CD8-positive, alpha-beta memory T cell (primary cell): Measurements from ENCODE around the gene C1orf174. TPM values are rescaled to one million over a fixed set of nuclear protein-coding genes. Genes with fewer than 3 reads are reported as not detected.
A peak's percentile ranks its signal among the peaks of the same experiment; 100 is the strongest.

Source experiments
- CTCF ChIA-PET: fragments of 350-600 bp; sonication (Branson Sonifier 250); formaldehyde crosslinking; loops from one replicate; lab custom pipeline; 2021; ENCODE audit warnings: antibody characterized with exemption; lab: Charles Lee
- POLR2A ChIA-PET: fragments of 350-600 bp; sonication (Branson Sonifier 250); formaldehyde crosslinking; loops from one replicate; lab custom pipeline; 2021; ENCODE audit warnings: antibody characterized with exemption; lab: Charles Lee
- DNase-seq, 5 donors: peaks; one replicate each; pipeline versions ENCODE4 v3.0.0 to v3.0.0-alpha.2; 2020 to 2022; ENCODE audit warnings: mixed read lengths in 1 of 5
- H3K27ac ChIP-seq: one replicate; pipeline ENCODE4 v1.7.0; 2013; ENCODE audit warnings: low read depth, mild to moderate bottlenecking, low read length, moderate library complexity
- H3K27me3 ChIP-seq: 2 replicates; pipeline ENCODE4 v1.7.0; 2013; ENCODE audit warnings: low read length, mild to moderate bottlenecking; ENCODE audit not compliant: insufficient read depth, poor library complexity, severe bottlenecking
- H3K36me3 ChIP-seq: 2 replicates; pipeline ENCODE4 v1.7.0; 2013; ENCODE audit warnings: mild to moderate bottlenecking, low read length, moderate library complexity; ENCODE audit not compliant: insufficient read depth
- H3K4me1 ChIP-seq: 2 replicates; pipeline ENCODE4 v1.7.0; 2013; ENCODE audit warnings: mild to moderate bottlenecking, low read length, moderate library complexity; ENCODE audit not compliant: insufficient read depth
- H3K4me3 ChIP-seq: 2 replicates; pipeline ENCODE4 v1.7.0; 2013; ENCODE audit warnings: mild to moderate bottlenecking, low read length
- H3K9me3 ChIP-seq: 2 replicates; pipeline ENCODE4 v1.7.0; 2013; ENCODE audit warnings: mild to moderate bottlenecking, low read length
- H3K27ac Mint-ChIP-seq, 8 donors: one replicate each; pipeline ENCODE4 v1.8.0; 2020 to 2021; ENCODE audit warnings: mixed read lengths in 8 of 8, mild to moderate bottlenecking in 6 of 8, inconsistent platforms in 3 of 8, moderate library complexity in 3 of 8
- H3K27me3 Mint-ChIP-seq, 2 donors: one replicate each; pipeline ENCODE4 v1.8.0; 2020 to 2021; ENCODE audit warnings: mixed read lengths in 2 of 2, mild to moderate bottlenecking in 1 of 2, moderate library complexity in 1 of 2
- H3K36me3 Mint-ChIP-seq, 3 donors: one replicate each; pipeline ENCODE4 v1.8.0; 2020 to 2021; ENCODE audit warnings: mixed read lengths in 3 of 3, inconsistent platforms in 1 of 3, mild to moderate bottlenecking in 1 of 3
- H3K4me1 Mint-ChIP-seq, 3 donors: one replicate each; pipeline ENCODE4 v1.8.0; 2020 to 2021; ENCODE audit warnings: mixed read lengths in 3 of 3, inconsistent platforms in 1 of 3, mild to moderate bottlenecking in 1 of 3
- H3K4me3 Mint-ChIP-seq, 7 donors: one replicate each; pipeline ENCODE4 v1.8.0; 2020 to 2021; ENCODE audit warnings: mixed read lengths in 7 of 7, mild to moderate bottlenecking in 6 of 7, moderate library complexity in 4 of 7, inconsistent platforms in 2 of 7
- H3K9me3 Mint-ChIP-seq, 5 donors: one replicate each; pipeline ENCODE4 v1.8.0; 2020 to 2022; ENCODE audit warnings: mixed read lengths in 5 of 5, mild to moderate bottlenecking in 3 of 5, moderate library complexity in 2 of 5, inconsistent platforms in 1 of 5
- polyA plus RNA-seq: library from polyadenylated mRNA; unstranded; fragments of 300-500 nt; fragmentation: Illumina TruSeq; gene quantifications from one replicate; pipeline ENCODE4 v1.2.3, GENCODE V29; 2021
- total RNA-seq, 2 experiments: library from RNA; stranded (reverse); gene quantifications; one replicate each; pipeline ENCODE4 v1.2.3, GENCODE V29; 2021

Gene C1orf174
- total and polyA plus RNA-seq, 3 experiments from 2014 or later = 31.1 to 51.8 (median 49.7) TPM

GRCh38 chr1:3930301-3931006, 30.4 kb upstream of the C1orf174 start:
- H3K36me3 Mint-ChIP-seq = peaks cover 0 to 2% (median 0%) of the 10 kb centered on the region in 3 donors
- no peaks in the 10 kb centered on the region for H3K9me3 ChIP-seq
- no peak overlapping the region for H3K4me3 Mint-ChIP-seq

GRCh38 chr1:3929126-3929525, 29.1 kb upstream of the C1orf174 start:
- Histone ChIP-seq H3K9me3 (no peaks in the 10 kb centered on the region), H3K27me3 (no peaks in the 10 kb centered on the region), H3K4me1 (no peaks in the 10 kb centered on the region), H3K4me3 (no peak overlapping the region), H3K36me3 (no peaks in the 10 kb centered on the region), H3K27ac (no peak overlapping the region)
- Mint-ChIP-seq H3K4me3 (no peak overlapping the region), H3K4me1 (peaks cover 0 to 2% (median 0%) of the 10 kb centered on the region in 3 donors), H3K27me3 (peaks cover 2 to 20% of the 10 kb centered on the region in 2 donors), H3K36me3 (no peaks in the 10 kb centered on the region), H3K9me3 (peaks cover 0 to 2% (median 0%) of the 10 kb centered on the region in 5 donors), H3K27ac (peak overlapping the region in 2 of 8 donors; percentile 23 to 70)
- ChIA-PET POLR2A (no interaction called here), CTCF (no interaction called here)
- no peak for DNase-seq

More at GRCh38 chr1:3930301-3931006, 30.4 kb upstream of the C1orf174 start:
- ChIA-PET POLR2A (no interaction called here), CTCF (no interaction called here)
- H3K27ac Mint-ChIP-seq = peak overlapping the region in 4 of 8 donors; percentile 2 to 44 (median 17)
- DNase-seq = no peak
- H3K4me3 ChIP-seq = no peak overlapping the region
- peaks cover 0 to 2% (median 0%) of the 10 kb centered on the region in 5 donors for H3K9me3 Mint-ChIP-seq
- H3K4me1 Mint-ChIP-seq = peaks cover 0 to 2% (median 0%) of the 10 kb centered on the region in 3 donors
- H3K27me3 Mint-ChIP-seq = peaks cover 4 to 29% of the 10 kb centered on the region in 2 donors
- no peaks in the 10 kb centered on the region for H3K4me1 ChIP-seq
- no peaks in the 10 kb centered on the region for H3K27me3 ChIP-seq
- H3K27ac ChIP-seq = no peak overlapping the region
- no peaks in the 10 kb centered on the region for H3K36me3 ChIP-seq

- no peaks in the 10 kb centered on the region for H3K27me3 ChIP-seq
- Mint-ChIP-seq H3K27ac (peak overlapping the region in 1 of 8 donors; percentile 67), H3K9me3 (peaks cover 0 to 2% (median 0%) of the 10 kb centered on the region in 5 donors), H3K27me3 (peaks cover 2 to 17% of the 10 kb centered on the region in 2 donors), H3K36me3 (no peaks in the 10 kb centered on the region), H3K4me1 (peaks cover 0 to 2% (median 0%) of the 10 kb centered on the region in 3 donors), H3K4me3 (no peak overlapping the region)
- ChIA-PET POLR2A (no interaction called here), CTCF (interaction anchor here (0.9 kb wide), 1 partner anchor 17 kb away, joined by 3 read pairs; no protein-coding TSS in a partner anchor)
- peak in 1 of 5 donors; percentile 3 for DNase-seq
- no peak overlapping the region for H3K4me3 ChIP-seq
- H3K4me1 ChIP-seq = no peaks in the 10 kb centered on the region
- H3K36me3 ChIP-seq = no peaks in the 10 kb centered on the region
- no peaks in the 10 kb centered on the region for H3K9me3 ChIP-seq
- H3K27ac ChIP-seq = no peak overlapping the region
These were observed 28.5 kb upstream of the C1orf174 start for GRCh38 chr1:3928586-3928985.

- Histone ChIP-seq H3K27ac (no peak overlapping the region), H3K4me3 (no peak overlapping the region), H3K4me1 (no peaks in the 10 kb centered on the region), H3K9me3 (no peaks in the 10 kb centered on the region), H3K36me3 (no peaks in the 10 kb centered on the region), H3K27me3 (no peaks in the 10 kb centered on the region)
- ChIA-PET POLR2A (no interaction called here), CTCF (no interaction called here)
- no peak for DNase-seq
- Mint-ChIP-seq H3K9me3 (peaks cover 0 to 2% (median 0%) of the 10 kb centered on the region in 5 donors), H3K4me1 (peaks cover 4 to 9% (median 9%) of the 10 kb centered on the region in 3 donors), H3K36me3 (no peaks in the 10 kb centered on the region), H3K27ac (no peak overlapping the region), H3K4me3 (no peak overlapping the region), H3K27me3 (peaks cover 2 to 16% of the 10 kb centered on the region in 2 donors)
These were observed 26.9 kb upstream of the C1orf174 start for GRCh38 chr1:3926956-3927355.

- peak in 1 of 5 donors; percentile 28 for DNase-seq
- peaks cover 4 to 22% of the 10 kb centered on the region in 2 donors for H3K27me3 Mint-ChIP-seq
- Histone ChIP-seq H3K9me3 (no peaks in the 10 kb centered on the region), H3K27me3 (no peaks in the 10 kb centered on the region), H3K4me1 (no peaks in the 10 kb centered on the region), H3K27ac (no peak overlapping the region), H3K4me3 (no peak overlapping the region), H3K36me3 (no peaks in the 10 kb centered on the region)
- peaks cover 4 to 13% (median 12%) of the 10 kb centered on the region in 3 donors for H3K4me1 Mint-ChIP-seq
- POLR2A ChIA-PET = no interaction called here
- H3K36me3 Mint-ChIP-seq = peaks cover 0 to 1% (median 0%) of the 10 kb centered on the region in 3 donors
- H3K27ac Mint-ChIP-seq = no peak overlapping the region
- no peak overlapping the region for H3K4me3 Mint-ChIP-seq
- peaks cover 0 to 2% (median 0%) of the 10 kb centered on the region in 5 donors for H3K9me3 Mint-ChIP-seq
- CTCF ChIA-PET = no interaction called here
These were observed 25.7 kb upstream of the C1orf174 start for GRCh38 chr1:3925762-3926161.

- CTCF ChIA-PET = no interaction called here
- H3K4me3 ChIP-seq = no peak overlapping the region
- DNase-seq = peak in 1 of 5 donors; percentile 23
- H3K4me1 Mint-ChIP-seq = peaks cover 2 to 13% (median 12%) of the 10 kb centered on the region in 3 donors
- H3K4me1 ChIP-seq = no peaks in the 10 kb centered on the region
- H3K9me3 ChIP-seq = no peaks in the 10 kb centered on the region
- H3K27me3 Mint-ChIP-seq = peaks cover 4 to 23% of the 10 kb centered on the region in 2 donors
- peaks cover 0 to 1% (median 0%) of the 10 kb centered on the region in 3 donors for H3K36me3 Mint-ChIP-seq
- no peaks in the 10 kb centered on the region for H3K36me3 ChIP-seq
- no peak overlapping the region for H3K27ac Mint-ChIP-seq
- H3K27ac ChIP-seq = no peak overlapping the region
- peaks cover 0 to 2% (median 0%) of the 10 kb centered on the region in 5 donors for H3K9me3 Mint-ChIP-seq
- H3K27me3 ChIP-seq = no peaks in the 10 kb centered on the region
- POLR2A ChIA-PET = no interaction called here
- no peak overlapping the region for H3K4me3 Mint-ChIP-seq
These were observed 25.2 kb upstream of the C1orf174 start for GRCh38 chr1:3925256-3925655.

GRCh38 chr1:3924825-3925220, 24.8 kb upstream of the C1orf174 start:
- CTCF ChIA-PET = no interaction called here
- no peak overlapping the region for H3K4me3 ChIP-seq
- no peak for DNase-seq
- H3K4me1 ChIP-seq = no peaks in the 10 kb centered on the region
- POLR2A ChIA-PET = no interaction called here
- H3K27ac ChIP-seq = no peak overlapping the region
- Mint-ChIP-seq H3K9me3 (peaks cover 0 to 2% (median 0%) of the 10 kb centered on the region in 5 donors), H3K4me3 (no peak overlapping the region), H3K4me1 (peaks cover 2 to 13% (median 12%) of the 10 kb centered on the region in 3 donors), H3K27me3 (peaks cover 4 to 23% of the 10 kb centered on the region in 2 donors), H3K27ac (no peak overlapping the region), H3K36me3 (peaks cover 0 to 1% (median 0%) of the 10 kb centered on the region in 3 donors)
- no peaks in the 10 kb centered on the region for H3K36me3 ChIP-seq
- H3K27me3 ChIP-seq = no peaks in the 10 kb centered on the region
- H3K9me3 ChIP-seq = no peaks in the 10 kb centered on the region

GRCh38 chr1:3924186-3924824, 24.2 kb upstream of the C1orf174 start:
- no peak overlapping the region for H3K4me3 ChIP-seq
- POLR2A ChIA-PET = no interaction called here
- H3K27ac Mint-ChIP-seq = no peak overlapping the region
- peaks cover 4 to 23% of the 10 kb centered on the region in 2 donors for H3K27me3 Mint-ChIP-seq
- no peaks in the 10 kb centered on the region for H3K27me3 ChIP-seq
- peaks cover 2 to 13% (median 12%) of the 10 kb centered on the region in 3 donors for H3K4me1 Mint-ChIP-seq
- H3K36me3 ChIP-seq = no peaks in the 10 kb centered on the region
- peaks cover 0 to 1% (median 0%) of the 10 kb centered on the region in 3 donors for H3K36me3 Mint-ChIP-seq
- H3K4me3 Mint-ChIP-seq = no peak overlapping the region
- H3K9me3 ChIP-seq = no peaks in the 10 kb centered on the region
- H3K4me1 ChIP-seq = no peaks in the 10 kb centered on the region
- peaks cover 0 to 2% (median 0%) of the 10 kb centered on the region in 5 donors for H3K9me3 Mint-ChIP-seq
- CTCF ChIA-PET = no interaction called here
- no peak overlapping the region for H3K27ac ChIP-seq
- DNase-seq = peak in 1 of 5 donors; percentile 34
